K562 (cell line): Measurements from ENCODE around the gene AGO3. TPM values are rescaled to one million over a fixed set of nuclear protein-coding genes. Genes with fewer than 3 reads are reported as not detected.

Source experiments
- ATAC-seq: fragments of 200-7000 bp; cut with Tn5 transposase; 3 replicates; pipeline ENCODE4 v1.9.1; 2020; ENCODE audit warnings: moderate library complexity
- BruUV-seq: library from RNA; stranded (reverse); fragments of 400-500 nt; replicated peaks from 2 replicates; lab custom pipeline; 2021; lab: Mats Ljungman, UMichigan
- CTCF ChIA-PET: fragments of 300-600 bp; formaldehyde crosslinking; extraction: SDS; loops from one replicate; lab custom pipeline; 2021; ENCODE audit warnings: low intra/inter-chr PET ratio; lab: Yijun Ruan, JAX
- POLR2A ChIA-PET: fragments of 300-600, 350-650 bp; sonication (Branson Sonifier 250); formaldehyde crosslinking; extraction: SDS; loops from one replicate; lab custom pipeline; 2021; ENCODE audit warnings: antibody characterized with exemption, inconsistent platforms; lab: Yijun Ruan, JAX
- DNase-seq, 4 experiments: peaks; one replicate each; pipeline versions ENCODE4 v3.0.0 to v3.0.0-alpha.2; 2011 to 2018; ENCODE audit warnings: low spot score in 3 of 4, mixed read lengths in 3 of 4; ENCODE audit errors: extremely low read depth in 1 of 4
- FAIRE-seq: peaks from 2 replicates; lab custom pipeline; 2011; peaks lifted over from hg19 to GRCh38; lab: Jason Lieb, UNC
- H2AFZ ChIP-seq: 2 replicates; pipeline ENCODE4 v1.6.0; 2011; ENCODE audit warnings: low read depth, low read length, control low read depth, inconsistent platforms
- H3K27ac ChIP-seq: fragments of 200-600 bp; 3 replicates; pipeline ENCODE4 v1.8.0; 2011; ENCODE audit warnings: low read depth, mild to moderate bottlenecking, control low read depth, inconsistent platforms, low read length, moderate library complexity, mixed read lengths; ENCODE audit errors: extremely low read depth
- H3K27me3 ChIP-seq, 2 experiments: fragments of 300-600 bp in 1 of 2; 2 replicates in 1 of 2; 3 replicates in 1 of 2; pipeline versions ENCODE4 v1.6.0 to v1.8.0; 2011; ENCODE audit warnings: inconsistent platforms in 2 of 2, low read length in 2 of 2, mild to moderate bottlenecking in 1 of 2, mixed read lengths in 1 of 2, moderate library complexity in 1 of 2; ENCODE audit not compliant: control insufficient read depth in 2 of 2, insufficient read depth in 2 of 2
- H3K36me3 ChIP-seq: fragments of 300-600 bp; 3 replicates; pipeline ENCODE4 v1.8.0; 2011; ENCODE audit warnings: mild to moderate bottlenecking, low read length, inconsistent platforms; ENCODE audit not compliant: control insufficient read depth, insufficient read depth
- H3K4me1 ChIP-seq, 2 experiments: fragments of 200-600 bp in 1 of 2; replicated peaks in 1 of 2; 2 replicates in 1 of 2; 3 replicates in 1 of 2; pipeline versions ENCODE4 v1.5.1 to v1.8.0; 2011; ENCODE audit warnings: inconsistent platforms in 2 of 2, low read length in 2 of 2, mild to moderate bottlenecking in 1 of 2, mixed read lengths in 1 of 2, moderate library complexity in 1 of 2; ENCODE audit not compliant: control insufficient read depth in 2 of 2, insufficient read depth in 2 of 2
- H3K4me2 ChIP-seq: 2 replicates; pipeline ENCODE4 v1.6.1; 2011; ENCODE audit warnings: low read length, control low read depth, inconsistent platforms, mixed read lengths; ENCODE audit not compliant: insufficient read depth
- H3K4me3 ChIP-seq: fragments of 200-600 bp; sonication (generic), shearing (Covaris generic); 2 replicates; pipeline ENCODE4 v1.5.1; 2016; ENCODE audit warnings: control low read depth, inconsistent platforms
- H3K79me2 ChIP-seq: fragments of 200-600 bp; 3 replicates; pipeline ENCODE4 v1.8.0; 2011; ENCODE audit warnings: low read length, inconsistent platforms; ENCODE audit not compliant: control insufficient read depth, insufficient read depth
- H3K9ac ChIP-seq, 2 experiments: 2 replicates each; pipeline versions ENCODE4 v1.6.0 to v1.6.1; 2011; ENCODE audit warnings: low read depth in 2 of 2, low read length in 2 of 2, control low read depth in 1 of 2, inconsistent platforms in 1 of 2, mild to moderate bottlenecking in 1 of 2, mixed read lengths in 1 of 2; ENCODE audit not compliant: insufficient read depth in 1 of 2
- H3K9me1 ChIP-seq: one replicate; pipeline ENCODE4 v1.6.0; 2011; ENCODE audit warnings: inconsistent platforms, mild to moderate bottlenecking, low read length, moderate library complexity; ENCODE audit not compliant: control insufficient read depth, insufficient read depth
- H3K9me3 ChIP-seq: replicated peaks from 2 replicates; pipeline ENCODE4 v1.5.1; 2011; ENCODE audit warnings: low read depth, low read length, inconsistent platforms; ENCODE audit not compliant: control insufficient read depth, insufficient read depth
- H4K20me1 ChIP-seq: replicated peaks from 2 replicates; pipeline ENCODE4 v1.6.1; 2011; ENCODE audit warnings: low read length, inconsistent platforms, mixed read lengths; ENCODE audit not compliant: control insufficient read depth, insufficient read depth
- CBX8 ChIP-seq: fragments of 200-600 bp; sonication (generic); IDR thresholded peaks from 2 replicates; pipeline ENCODE4 v1.6.1; 2012; ENCODE audit warnings: borderline replicate concordance, mixed run types, low read depth, mild to moderate bottlenecking, moderate library complexity, mixed read lengths, low read length, control low read depth, inconsistent platforms; ENCODE audit not compliant: poor library complexity, severe bottlenecking; ENCODE audit errors: extremely low read depth
- GATA2 ChIP-seq: sonication (generic); formaldehyde crosslinking; IDR thresholded peaks from 2 replicates; pipeline ENCODE4 v1.4.0; 2020; ENCODE audit warnings: mild to moderate bottlenecking, missing genetic modification reagents
- HMG20A ChIP-seq: fragments of 450-650 bp; formaldehyde crosslinking; conservative IDR thresholded peaks from 2 replicates; pipeline ENCODE4 v1.4.0; 2020; ENCODE audit warnings: mild to moderate bottlenecking, mixed read lengths
- HNRNPK ChIP-seq: fragments of 200-400 bp; formaldehyde crosslinking; IDR thresholded peaks from one replicate; pipeline ENCODE4 v1.6.1; 2018; ENCODE audit warnings: mild to moderate bottlenecking, low read depth, low read length; ENCODE audit not compliant: poor library complexity, severe bottlenecking
- IRF1 ChIP-seq: sonication (generic); formaldehyde crosslinking; IDR thresholded peaks from 2 replicates; pipeline ENCODE4 v1.8.0; 2022; ENCODE audit warnings: missing genetic modification reagents, mild to moderate bottlenecking, borderline replicate concordance
- STAT5B ChIP-seq: fragments of 250-450 bp; sonication (Bioruptor Pico); IDR thresholded peaks from 2 replicates; pipeline ENCODE4 v1.8.0; 2021; ENCODE audit warnings: mild to moderate bottlenecking, inconsistent platforms
- TAF1 ChIP-seq: IDR thresholded peaks from 2 replicates; pipeline ENCODE4 v1.6.1; 2011; ENCODE audit warnings: mild to moderate bottlenecking, low read length, moderate library complexity; ENCODE audit not compliant: insufficient read depth, control insufficient read depth, severe bottlenecking; ENCODE audit errors: extremely low read depth
- TCFL5 ChIP-seq: fragments of 250-450 bp; sonication (Bioruptor Pico); conservative IDR thresholded peaks from 2 replicates; pipeline ENCODE4 v1.6.1; 2021; ENCODE audit warnings: mild to moderate bottlenecking, moderate library complexity, matching md5 sums
- ZNF445 ChIP-seq: fragments of 250-450 bp; sonication (Bioruptor Pico); IDR thresholded peaks from 2 replicates; pipeline ENCODE4 v1.4.0; 2020; ENCODE audit warnings: low read depth, mild to moderate bottlenecking, moderate library complexity
- WGBS: fragments of 100-300 bp; shearing (Covaris generic); methylation state at CpG from one replicate; pipeline ENCODE4 v1.1.6; 2016; ENCODE audit warnings: low coverage, mixed read lengths; ENCODE audit not compliant: insufficient coverage; ENCODE audit errors: missing lambda C conversion rate; 5-methylcytosine and 5-hydroxymethylcytosine counted together
- in situ Hi-C: fragments of 300-500 bp; cut with MboI; formaldehyde crosslinking; loops from 4 replicates; pipeline ENCODE4 v1.15.0; 2018; ENCODE audit warnings: inconsistent platforms, mixed read lengths
- intact Hi-C: fragments of 100-400 bp; cut with micrococcal nuclease; formaldehyde crosslinking; loops from 2 replicates; pipeline ENCODE4 v1.14.2; 2022
- polyA plus RNA-seq, 8 experiments: library from polyadenylated mRNA; depleted of rRNA in 4 of 8; stranded (reverse) in 5 of 8; unstranded in 3 of 8; fragments of >200 nt; fragmentation: Nextera tagmentation in 2 of 8; fragmentation: Illumina TruSeq in 1 of 8; extraction: Ambion mirVana in 2 of 8; extraction: Trizol in 1 of 8; gene quantifications; 2 replicates each; pipeline versions ENCODE4 v1.2.1 to v1.2.3, GENCODE V29; 2011 to 2014; ENCODE audit warnings: inconsistent platforms in 1 of 8, missing spikeins in 1 of 8
- total RNA-seq, 7 experiments: library from RNA; depleted of rRNA in 6 of 7; stranded (reverse); fragments of >200 nt in 6 of 7; fragmentation: Illumina TruSeq in 2 of 7; extraction: Trizol in 2 of 7; gene quantifications; 2 replicates each; pipeline versions ENCODE4 v1.2.1 to v1.2.3, GENCODE V29; 2011 to 2021; ENCODE audit warnings: low replicate concordance in 1 of 7
- TF ChIP-seq, protein P1 (sequence below): sonication (generic); formaldehyde crosslinking; IDR thresholded peaks from 2 replicates; pipeline ENCODE4 v1.4.0; 2020; ENCODE audit warnings: mild to moderate bottlenecking, missing genetic modification reagents
- TF ChIP-seq, protein P2 (sequence below): sonication (generic); formaldehyde crosslinking; IDR thresholded peaks from 2 replicates; pipeline ENCODE4 v1.8.0; 2022; ENCODE audit warnings: missing genetic modification reagents, mild to moderate bottlenecking, moderate library complexity, borderline replicate concordance

Gene AGO3
- total and polyA plus RNA-seq, 9 of the 15 experiments (the other 6 are each of a cell fraction or from before 2014, with no cell fraction given), result 4.5 to 41.5 (median 22.7) TPM

GRCh38 chr1:36007741-36008140, 76.8 kb downstream of the AGO3 start:
- no peak overlapping the region for H3K4me3 ChIP-seq
- no peak for FAIRE-seq
- BruUV-seq, result no TSS peak

More at GRCh38 chr1:36007741-36008140, 76.8 kb downstream of the AGO3 start:
- H3K9me1 ChIP-seq, result no peaks in the 10 kb centered on the region
- H3K36me3 ChIP-seq, result peaks cover 36% of the 10 kb centered on the region
- WGBS, result 76% methylated on average over 2 of the region's 2 CpGs
- no peaks in the 10 kb centered on the region for H3K27me3 ChIP-seq
- ATAC-seq, result no peak
- no peaks in the 10 kb centered on the region for H3K4me1 ChIP-seq
- in situ Hi-C loops, result no loop called here
- no peak for DNase-seq
- no peaks in the 10 kb centered on the region for H4K20me1 ChIP-seq
- intact Hi-C loops, result no loop called here
- H3K4me2 ChIP-seq, result no peak overlapping the region
- no peaks in the 10 kb centered on the region for H3K79me2 ChIP-seq
- H3K9ac ChIP-seq, result no peak overlapping the region
- ChIA-PET CTCF (no interaction called here), POLR2A (interaction anchor here (0.8 kb wide), 1 partner anchor 70 kb away, joined by 3 read pairs; no protein-coding TSS in a partner anchor)
- H3K9me3 ChIP-seq, result no peaks in the 10 kb centered on the region
- TF ChIP-seq TCFL5 (CRISPR knock-in tag), result no peak
- TF ChIP-seq, protein P1, sequence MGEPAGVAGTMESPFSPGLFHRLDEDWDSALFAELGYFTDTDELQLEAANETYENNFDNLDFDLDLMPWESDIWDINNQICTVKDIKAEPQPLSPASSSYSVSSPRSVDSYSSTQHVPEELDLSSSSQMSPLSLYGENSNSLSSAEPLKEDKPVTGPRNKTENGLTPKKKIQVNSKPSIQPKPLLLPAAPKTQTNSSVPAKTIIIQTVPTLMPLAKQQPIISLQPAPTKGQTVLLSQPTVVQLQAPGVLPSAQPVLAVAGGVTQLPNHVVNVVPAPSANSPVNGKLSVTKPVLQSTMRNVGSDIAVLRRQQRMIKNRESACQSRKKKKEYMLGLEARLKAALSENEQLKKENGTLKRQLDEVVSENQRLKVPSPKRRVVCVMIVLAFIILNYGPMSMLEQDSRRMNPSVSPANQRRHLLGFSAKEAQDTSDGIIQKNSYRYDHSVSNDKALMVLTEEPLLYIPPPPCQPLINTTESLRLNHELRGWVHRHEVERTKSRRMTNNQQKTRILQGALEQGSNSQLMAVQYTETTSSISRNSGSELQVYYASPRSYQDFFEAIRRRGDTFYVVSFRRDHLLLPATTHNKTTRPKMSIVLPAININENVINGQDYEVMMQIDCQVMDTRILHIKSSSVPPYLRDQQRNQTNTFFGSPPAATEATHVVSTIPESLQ (CRISPR knock-in tag), result no peak
- no peak for TF ChIP-seq TAF1
- no peak for TF ChIP-seq IRF1 (CRISPR knock-in tag)
- no peak for TF ChIP-seq GATA2 (CRISPR knock-in tag)
- TF ChIP-seq HMG20A (CRISPR knock-in tag), result no peak
- TF ChIP-seq STAT5B (CRISPR knock-in tag), result no peak
- TF ChIP-seq ZNF445 (CRISPR knock-in tag), result no peak
- no peak for TF ChIP-seq CBX8
- TF ChIP-seq HNRNPK, result no peak
- TF ChIP-seq, protein P2, sequence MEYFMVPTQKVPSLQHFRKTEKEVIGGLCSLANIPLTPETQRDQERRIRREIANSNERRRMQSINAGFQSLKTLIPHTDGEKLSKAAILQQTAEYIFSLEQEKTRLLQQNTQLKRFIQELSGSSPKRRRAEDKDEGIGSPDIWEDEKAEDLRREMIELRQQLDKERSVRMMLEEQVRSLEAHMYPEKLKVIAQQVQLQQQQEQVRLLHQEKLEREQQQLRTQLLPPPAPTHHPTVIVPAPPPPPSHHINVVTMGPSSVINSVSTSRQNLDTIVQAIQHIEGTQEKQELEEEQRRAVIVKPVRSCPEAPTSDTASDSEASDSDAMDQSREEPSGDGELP (CRISPR knock-in tag), result no peak
- no peak overlapping the region for H2AFZ ChIP-seq
- H3K27ac ChIP-seq, result no peak overlapping the region
